GM23248 (cell line): ENCODE measurements around the gene LRRC7. TPM values are rescaled to one million over a fixed set of nuclear protein-coding genes. Genes with fewer than 3 reads are reported as not detected.

Experiments used
- DNase-seq: peaks from one replicate; pipeline ENCODE4 v3.0.0-alpha.2; 2015
- H2AFZ ChIP-seq: fragments of 200-600 bp; sonication (generic); 2 replicates; pipeline ENCODE4 v1.6.1; 2016; ENCODE audit warnings: antibody characterized with exemption
- H3F3A ChIP-seq: fragments of 200-600 bp; sonication (generic); 2 replicates; pipeline ENCODE4 v1.6.1; 2016; ENCODE audit warnings: mild to moderate bottlenecking, antibody characterized with exemption, mixed run types; ENCODE audit not compliant: insufficient read depth
- H3K27ac ChIP-seq: fragments of 200-600 bp; sonication (generic); 2 replicates; pipeline ENCODE4 v1.5.1; 2016; ENCODE audit warnings: mild to moderate bottlenecking
- H3K27me3 ChIP-seq: fragments of 200-600 bp; sonication (generic); replicated peaks from 2 replicates; pipeline ENCODE4 v1.6.1; 2016; ENCODE audit warnings: mild to moderate bottlenecking; ENCODE audit not compliant: insufficient read depth
- H3K36me3 ChIP-seq: fragments of 200-600 bp; sonication (generic); 2 replicates; pipeline ENCODE4 v1.6.1; 2016; ENCODE audit warnings: low read depth, mild to moderate bottlenecking
- H3K4me1 ChIP-seq: fragments of 200-600 bp; sonication (generic); 2 replicates; pipeline ENCODE4 v1.6.1; 2016; ENCODE audit warnings: mild to moderate bottlenecking; ENCODE audit not compliant: insufficient read depth
- H3K4me2 ChIP-seq: fragments of 200-600 bp; sonication (generic); one replicate; pipeline ENCODE4 v1.6.1; 2016; ENCODE audit warnings: mild to moderate bottlenecking; ENCODE audit not compliant: unreplicated experiment
- H3K4me3 ChIP-seq: fragments of 200-600 bp; sonication (generic); 2 replicates; pipeline ENCODE4 v1.5.1; 2016; ENCODE audit warnings: mild to moderate bottlenecking
- H3K79me2 ChIP-seq: fragments of 200-600 bp; sonication (generic); 2 replicates; pipeline ENCODE4 v1.6.1; 2016; ENCODE audit warnings: mild to moderate bottlenecking; ENCODE audit not compliant: insufficient read depth
- H3K9ac ChIP-seq: fragments of 200-600 bp; sonication (generic); 2 replicates; pipeline ENCODE4 v1.6.1; 2016; ENCODE audit warnings: mild to moderate bottlenecking
- H3K9me2 ChIP-seq: fragments of 200-600 bp; sonication (generic); 2 replicates; pipeline ENCODE4 v1.6.1; 2016; ENCODE audit warnings: mixed run types, mild to moderate bottlenecking, moderate library complexity; ENCODE audit not compliant: insufficient read depth
- H3K9me3 ChIP-seq: fragments of 200-600 bp; sonication (generic); one replicate; pipeline ENCODE4 v1.6.1; 2017; ENCODE audit warnings: low read depth
- H4K20me1 ChIP-seq: fragments of 200-600 bp; sonication (generic); 2 replicates; pipeline ENCODE4 v1.6.0; 2016; ENCODE audit not compliant: insufficient read depth
- EZH2 ChIP-seq: fragments of 200-600 bp; sonication (generic); IDR thresholded peaks from 2 replicates; pipeline ENCODE4 v1.6.1; 2018; ENCODE audit warnings: antibody characterized with exemption, mild to moderate bottlenecking; ENCODE audit not compliant: insufficient read depth, poor library complexity, severe bottlenecking
- EZH2phosphoT487 ChIP-seq: fragments of 200-600 bp; sonication (generic); IDR thresholded peaks from 2 replicates; pipeline ENCODE4 v1.6.1; 2018; ENCODE audit warnings: antibody characterized with exemption, moderate library complexity, mild to moderate bottlenecking, low read depth; ENCODE audit not compliant: insufficient read depth
- WGBS, 2 experiments: methylation state at CpG; one replicate each; pipeline ENCODE4 v1.1.6; 2015 to 2017; ENCODE audit warnings: low lambda C conversion rate in 2 of 2, low coverage in 1 of 2; ENCODE audit errors: missing lambda C conversion rate in 2 of 2; 5-methylcytosine and 5-hydroxymethylcytosine counted together
- in situ Hi-C: fragments of 300-500 bp; cut with MboI; formaldehyde crosslinking; loops from 2 replicates; pipeline ENCODE4 v1.15.0; 2020
- polyA plus RNA-seq: library from polyadenylated mRNA; unstranded; fragments of >200 nt; fragmentation: Nextera tagmentation; extraction: Ambion mirVana; gene quantifications from 2 replicates; pipeline ENCODE4 v1.2.1, GENCODE V29; 2016
- total RNA-seq: library from RNA; depleted of rRNA; stranded (reverse); fragments of >200 nt; shearing (Covaris generic); gene quantifications from 2 replicates; pipeline ENCODE4 v1.2.3, GENCODE V29; 2014

The LRRC7 gene
- total and polyA plus RNA-seq, 2 experiments from 2014 or later: 0.29 TPM; not detected in 1

DNA sequence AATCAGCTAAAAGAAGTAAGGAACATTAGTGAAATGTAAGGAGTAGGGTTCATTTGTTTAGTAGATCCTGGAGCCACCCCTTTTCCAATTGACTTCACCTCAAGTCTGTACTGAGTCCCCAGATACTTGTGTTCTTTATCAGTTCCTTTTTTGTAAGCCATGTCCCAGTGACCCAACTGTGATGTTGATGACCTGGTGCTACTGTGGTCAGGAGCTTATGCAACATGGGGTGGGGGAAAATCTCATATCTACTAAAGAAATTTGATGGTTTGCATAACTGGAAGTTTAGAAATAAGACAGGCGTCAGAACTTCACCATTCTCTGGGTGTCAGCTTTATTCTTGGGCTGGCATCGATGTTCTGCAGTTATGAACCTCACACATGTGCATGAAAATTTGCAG lies 120.5 kb downstream of the LRRC7 start:
- no peaks in the 10 kb centered on the region for H4K20me1 ChIP-seq
- no peaks in the 10 kb centered on the region for H3K36me3 ChIP-seq
- H3K27ac ChIP-seq: no peak overlapping the region
- in situ Hi-C loops: no loop called here
- TF ChIP-seq EZH2 (no peak), EZH2phosphoT487 (no peak)
- no peaks in the 10 kb centered on the region for H3K27me3 ChIP-seq
- H3K4me3 ChIP-seq: no peak overlapping the region
- no peaks in the 10 kb centered on the region for H3K79me2 ChIP-seq
- no peaks in the 10 kb centered on the region for H3K9me3 ChIP-seq
- no peaks in the 10 kb centered on the region for H3F3A ChIP-seq
- H3K9me2 ChIP-seq: no peaks in the 10 kb centered on the region
- no peaks in the 10 kb centered on the region for H3K4me1 ChIP-seq
- DNase-seq: no peak
- H2AFZ ChIP-seq: no peak overlapping the region
- no peak overlapping the region for H3K4me2 ChIP-seq
- no peak overlapping the region for H3K9ac ChIP-seq
- 38 to 44% methylated on average over 2 of the region's 2 CpGs for WGBS, 2 experiments

DNA sequence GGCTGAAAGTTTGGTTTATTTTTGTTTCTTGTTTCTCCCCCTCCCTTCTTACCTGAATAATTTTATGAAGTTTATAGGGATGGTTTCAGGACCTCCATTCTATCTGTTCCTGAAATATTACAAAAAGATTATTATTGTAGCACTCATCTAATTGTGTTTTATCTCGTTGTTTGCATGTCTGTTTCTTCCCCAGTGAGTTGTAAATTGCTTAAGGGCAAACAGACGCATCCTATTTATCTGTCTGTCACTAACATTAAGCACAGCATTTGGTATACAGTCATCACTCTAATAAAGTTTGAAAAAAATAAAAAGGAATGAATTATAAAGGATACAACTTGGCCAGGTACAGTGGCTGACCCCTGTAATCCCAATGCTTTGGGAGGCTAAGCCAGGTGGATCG lies 123.5 kb downstream of the LRRC7 start:
- Histone ChIP-seq H3K9me3 (no peaks in the 10 kb centered on the region), H3K27ac (no peak overlapping the region), H3K9ac (no peak overlapping the region), H3K4me1 (no peaks in the 10 kb centered on the region), H3K4me2 (no peak overlapping the region), H3K79me2 (no peaks in the 10 kb centered on the region), H3K4me3 (no peak overlapping the region), H4K20me1 (no peaks in the 10 kb centered on the region), H3F3A (no peaks in the 10 kb centered on the region), H3K36me3 (no peaks in the 10 kb centered on the region), H3K27me3 (no peaks in the 10 kb centered on the region), H2AFZ (no peak overlapping the region), H3K9me2 (no peaks in the 10 kb centered on the region)
- DNase-seq: no peak
- TF ChIP-seq EZH2phosphoT487: no peak
- TF ChIP-seq EZH2: no peak
- WGBS, 2 experiments: 42% methylated on average over 3 of the region's 3 CpGs
- in situ Hi-C loops: no loop called here

- Histone ChIP-seq H3K4me1 (no peaks in the 10 kb centered on the region), H3K4me3 (no peak overlapping the region), H3K9me2 (no peaks in the 10 kb centered on the region), H3K79me2 (no peaks in the 10 kb centered on the region), H3K36me3 (no peaks in the 10 kb centered on the region), H3K9me3 (no peaks in the 10 kb centered on the region), H3K27me3 (no peaks in the 10 kb centered on the region), H2AFZ (no peak overlapping the region), H4K20me1 (no peaks in the 10 kb centered on the region), H3F3A (no peaks in the 10 kb centered on the region), H3K4me2 (no peak overlapping the region), H3K27ac (no peak overlapping the region), H3K9ac (no peak overlapping the region)
- no peak for DNase-seq
- TF ChIP-seq EZH2 (no peak), EZH2phosphoT487 (no peak)
- in situ Hi-C loops: no loop called here
Measured at GRCh38 chr1:69693921-69694675, 126.4 kb downstream of the LRRC7 start.

DNA sequence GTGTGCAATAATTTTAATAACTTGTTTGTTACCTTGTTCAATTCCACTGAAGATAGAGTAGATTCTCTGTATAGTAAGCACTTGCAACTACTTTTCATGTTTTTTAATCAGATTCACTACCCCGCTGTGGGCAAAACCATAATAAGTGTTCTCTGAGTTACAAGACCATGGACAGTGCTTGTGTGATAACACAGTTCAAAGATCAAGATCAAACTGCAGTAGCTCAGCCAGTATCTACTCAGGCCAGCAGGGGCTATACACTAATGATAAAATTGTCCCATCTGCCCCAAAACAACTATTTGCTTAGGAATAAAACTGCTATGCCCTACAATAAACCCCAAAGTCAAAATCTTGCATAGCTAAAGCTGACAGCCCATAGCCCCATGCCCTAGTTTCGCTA lies 129.6 kb downstream of the LRRC7 start:
- WGBS, 2 experiments: 34 to 38% methylated on average over 2 of the region's 2 CpGs
- in situ Hi-C loops: no loop called here

More for the DNA sequence above, 129.6 kb downstream of the LRRC7 start:
- no peaks in the 10 kb centered on the region for H3K9me2 ChIP-seq
- H2AFZ ChIP-seq: no peak overlapping the region
- no peak overlapping the region for H3K27ac ChIP-seq
- TF ChIP-seq EZH2phosphoT487 (no peak), EZH2 (no peak)
- H3K9me3 ChIP-seq: no peaks in the 10 kb centered on the region
- H4K20me1 ChIP-seq: no peaks in the 10 kb centered on the region
- no peak overlapping the region for H3K4me3 ChIP-seq
- DNase-seq: no peak
- no peaks in the 10 kb centered on the region for H3F3A ChIP-seq
- no peaks in the 10 kb centered on the region for H3K79me2 ChIP-seq
- H3K4me2 ChIP-seq: no peak overlapping the region
- H3K36me3 ChIP-seq: no peaks in the 10 kb centered on the region
- H3K27me3 ChIP-seq: no peaks in the 10 kb centered on the region
- no peaks in the 10 kb centered on the region for H3K4me1 ChIP-seq
- H3K9ac ChIP-seq: no peak overlapping the region
